Measurements from ENCODE around the gene CDK9.

- no peak for TF ChIP-seq POLR2A (IDR thresholded peaks at IDR 0.05)
- no peak for TF ChIP-seq CTCF (IDR thresholded peaks at IDR 0.05)
Measured at GRCh38 chr9:127778280-127779135, 7.3 kb upstream of the CDK9 start, which contains the start of gene SH2D3C.
